ENCODE results near the gene ANKRD62.

GRCh38 chr18:12056034-12056883 lies 37.4 kb upstream of the ANKRD62 start:
- TF ChIP-seq POLR2A (IDR thresholded peaks at IDR 0.05) (no peak), CTCF (IDR thresholded peaks at IDR 0.05) (no peak)
